NK-92 (cell line): ENCODE results near the gene ATAD2B.

Experiments
- DNase-seq: peaks from one replicate; lab custom pipeline; 2025; ENCODE audit not compliant: unreplicated experiment; lab: John Stamatoyannopoulos, UW

ATAD2B gene

DNA sequence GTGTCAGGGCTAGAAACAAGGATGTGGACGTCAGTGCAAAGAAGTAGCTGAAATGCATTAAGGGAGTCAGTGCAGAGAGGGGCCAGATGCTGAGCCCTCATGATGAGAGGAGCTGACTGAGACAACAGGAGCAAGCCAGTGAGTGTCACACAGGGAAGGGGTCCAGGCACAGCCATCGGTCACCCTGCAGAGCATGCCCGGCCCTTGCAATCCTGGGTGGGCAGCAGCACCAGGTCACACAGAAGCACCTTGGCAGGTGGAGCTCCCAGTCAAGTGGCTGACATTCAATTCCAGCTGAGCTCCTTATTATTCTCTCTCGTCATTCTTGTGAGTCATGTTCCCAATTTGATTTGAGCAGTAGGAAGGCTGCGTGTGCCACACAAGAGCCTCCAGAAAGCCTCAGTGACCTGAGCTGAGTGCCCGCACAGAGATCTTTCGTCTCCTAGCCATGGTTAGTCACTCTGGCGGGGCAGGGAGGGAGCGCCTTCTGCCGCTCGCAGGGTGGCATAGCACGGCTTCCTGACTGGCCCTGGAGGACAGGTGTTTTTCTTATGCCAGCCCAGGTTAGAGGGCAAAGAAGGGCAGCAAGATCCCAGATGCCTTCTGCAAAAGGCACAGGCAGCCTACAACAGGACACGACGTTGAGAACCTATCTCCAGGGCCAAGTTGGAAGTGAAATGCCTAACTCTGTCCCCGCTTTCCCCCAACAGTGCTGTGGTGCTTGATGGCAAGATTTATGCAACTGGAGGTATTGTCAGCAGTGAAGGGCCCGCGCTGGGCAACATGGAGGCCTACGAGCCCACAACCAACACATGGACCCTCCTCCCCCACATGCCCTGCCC, 220.9 kb downstream of the ATAD2B start:
- DNase-seq, result no peak

DNA sequence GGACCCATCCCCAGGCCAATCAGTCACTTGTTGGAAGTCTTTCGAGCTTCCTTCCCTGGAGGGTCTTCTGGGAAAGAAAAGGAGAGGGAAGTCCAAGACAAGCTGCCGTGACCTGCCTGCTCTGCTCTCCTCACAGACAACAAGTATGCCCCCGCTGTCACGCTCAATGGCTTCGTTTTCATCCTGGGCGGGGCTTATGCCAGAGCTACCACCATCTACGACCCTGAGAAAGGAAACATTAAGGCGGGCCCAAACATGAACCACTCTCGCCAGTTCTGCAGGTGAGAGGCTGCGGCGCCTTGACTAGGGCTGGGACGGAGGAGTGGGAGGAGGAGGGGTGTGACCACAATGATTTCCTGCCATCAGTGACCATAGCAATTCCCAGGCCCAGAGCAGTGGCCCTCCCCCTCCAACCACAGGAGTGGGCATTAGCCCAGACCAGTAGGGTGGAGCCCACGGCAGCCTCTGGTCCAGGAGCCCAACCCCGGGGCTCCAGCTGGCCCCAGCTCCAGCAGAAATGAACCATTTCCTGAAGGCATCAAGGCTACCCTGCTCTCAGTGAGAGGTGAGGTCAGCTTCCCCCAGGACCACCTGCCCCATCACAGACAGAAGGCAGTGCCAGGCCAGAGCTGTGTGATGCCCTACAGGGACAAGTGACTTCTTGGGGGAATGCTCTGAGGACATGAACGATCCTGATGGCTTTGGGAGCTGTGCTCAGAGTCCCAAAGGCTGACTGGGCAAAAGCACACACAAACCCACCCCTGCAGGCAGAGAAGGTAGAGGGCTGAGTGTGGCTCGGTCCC, 223.1 kb downstream of the ATAD2B start:
- DNase-seq, result no peak

DNA sequence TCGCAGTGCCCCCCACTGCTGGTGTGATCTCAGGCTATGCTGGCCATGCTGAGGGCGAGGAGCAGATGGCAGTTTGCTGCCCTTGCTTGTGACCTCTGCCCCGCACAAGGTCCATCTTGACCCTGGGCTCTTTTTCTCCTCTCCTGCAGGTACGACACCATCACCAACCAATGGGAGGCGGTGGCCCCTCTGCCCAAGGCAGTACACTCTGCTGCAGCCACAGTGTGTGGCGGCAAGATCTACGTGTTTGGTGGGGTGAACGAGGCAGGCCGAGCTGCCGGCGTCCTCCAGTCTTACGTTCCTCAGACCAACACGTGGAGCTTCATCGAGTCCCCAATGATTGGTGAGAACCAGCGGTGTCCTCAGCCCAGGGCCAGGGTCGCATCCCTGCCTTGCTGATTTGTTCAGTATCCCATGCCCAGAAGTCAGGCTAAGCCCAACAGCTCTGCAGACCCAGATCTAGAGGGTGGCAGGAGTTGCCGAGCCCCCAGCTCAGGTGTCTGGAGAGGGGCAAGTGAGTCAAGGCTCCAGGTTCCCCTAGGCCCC, 223.8 kb downstream of the ATAD2B start:
- DNase-seq, result no peak

DNA sequence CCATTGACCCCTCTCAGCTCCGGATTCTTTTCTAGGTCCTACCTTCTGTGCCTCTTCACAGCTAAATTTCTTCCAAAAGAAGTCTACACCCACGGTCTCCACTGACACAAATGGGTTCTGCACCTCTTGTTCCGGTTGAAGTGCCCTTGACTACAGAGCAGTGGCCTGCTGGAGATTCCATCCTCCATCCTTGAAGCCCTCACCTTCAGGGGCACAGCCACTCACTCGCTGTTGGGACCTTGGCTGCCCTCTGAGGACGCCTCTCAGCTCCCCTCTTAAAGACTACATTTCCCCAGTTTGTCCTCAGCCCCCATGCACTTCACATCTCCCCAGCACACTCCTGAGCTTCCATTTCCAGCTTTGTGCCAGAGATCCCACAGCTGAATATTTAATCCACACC, 226.3 kb downstream of the ATAD2B start:
- no peak for DNase-seq

DNA sequence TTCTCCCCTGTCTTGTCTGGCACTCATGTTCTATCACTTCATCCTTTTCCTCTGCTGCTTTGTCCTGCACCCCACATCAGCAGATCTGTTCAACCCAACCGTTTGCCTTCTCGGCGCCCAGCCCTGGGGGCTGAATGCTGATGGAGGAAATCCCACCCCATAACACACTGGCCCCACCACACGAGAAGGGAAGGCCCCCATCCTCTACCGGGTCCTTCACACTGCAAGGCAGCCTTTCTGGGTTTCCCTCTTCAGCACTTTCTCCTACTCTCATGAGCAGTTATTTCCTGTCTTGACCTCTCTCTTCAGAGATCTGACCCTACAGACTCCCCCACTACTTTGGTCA, 227.4 kb downstream of the ATAD2B start:
- DNase-seq, result no peak

DNA sequence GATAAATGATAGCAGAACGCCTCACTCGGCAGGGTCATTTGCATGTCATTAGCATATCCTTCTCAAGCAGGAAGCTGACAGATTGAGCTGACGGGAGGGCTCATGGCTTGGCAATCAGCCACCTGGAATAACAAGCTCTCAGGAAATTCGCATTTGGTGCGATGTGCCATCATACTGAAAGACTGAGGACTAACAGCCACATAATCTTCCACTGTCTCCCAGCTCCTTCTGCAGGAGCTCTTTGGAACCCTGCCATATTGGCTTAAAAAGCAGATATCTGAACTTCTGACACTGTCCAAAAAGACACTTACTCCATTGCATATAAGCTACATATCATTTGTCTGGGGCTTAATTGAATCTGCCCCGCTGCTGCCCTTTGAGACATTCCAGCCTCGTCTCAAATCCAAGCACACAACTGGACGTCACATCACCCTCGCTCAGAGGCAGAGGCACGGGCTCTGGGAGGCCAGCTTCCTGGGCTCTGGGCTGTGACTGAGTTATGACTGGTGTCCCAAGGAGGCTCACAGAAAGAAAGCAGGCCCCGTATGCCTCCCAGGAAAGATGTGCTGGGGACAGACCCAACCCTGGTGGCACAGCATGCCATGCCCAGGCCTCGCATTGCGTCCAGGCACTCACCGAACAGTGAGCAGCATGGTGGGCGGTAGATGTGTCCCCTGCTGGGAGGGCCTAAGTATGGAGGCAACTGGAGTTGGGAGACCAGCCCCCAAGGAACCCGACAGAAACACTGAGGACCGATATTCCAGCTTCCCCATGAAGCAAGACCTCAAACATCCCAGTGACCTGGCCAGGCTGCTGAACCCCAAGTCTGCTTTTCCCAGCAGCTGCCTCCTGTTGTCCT, 228.0 kb downstream of the ATAD2B start:
- DNase-seq, result no peak
